Suppressor macrophage (primary cell): ENCODE measurements around the gene ZNF628.

ENCODE experiments used
- DNase-seq, 4 experiments: peaks; one replicate each; pipeline ENCODE4 v3.0.0-alpha.2; 2020 to 2022

Gene ZNF628

DNA sequence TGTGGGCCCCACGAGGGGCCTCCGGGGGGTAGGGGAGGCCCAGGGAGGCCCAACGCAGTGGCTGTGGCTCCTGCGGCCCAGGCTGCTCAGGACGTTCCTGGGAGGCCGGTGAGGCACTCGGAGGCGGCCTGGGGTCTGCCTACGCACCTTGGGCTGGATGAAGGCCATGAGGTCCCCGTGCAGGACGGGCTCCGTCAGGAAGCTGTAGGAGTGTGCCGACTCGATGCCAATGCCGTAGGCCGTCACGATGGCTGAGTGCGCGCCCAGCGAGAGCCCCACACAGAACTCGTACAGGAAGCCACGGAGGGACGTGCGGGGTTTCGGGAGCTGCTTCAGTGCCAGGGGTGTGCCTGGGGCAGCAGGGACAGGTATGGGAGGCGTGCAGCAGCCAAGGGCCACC is 54.6 kb downstream of the ZNF628 start:
- no peak for DNase-seq
